PC-9 (cell line): Measurements from ENCODE around the gene ATP13A3. TPM values are rescaled to one million over a fixed set of nuclear protein-coding genes. Genes with fewer than 3 reads are reported as not detected.

Experiments used
- BruUV-seq: library from RNA; stranded (reverse); fragments of 400-500 nt; replicated peaks from 2 replicates; lab custom pipeline; 2021; lab: Mats Ljungman, UMichigan
- CTCF ChIA-PET: fragments of 300-600 bp; sonication (Branson Sonifier 250); formaldehyde crosslinking; loops from one replicate; lab custom pipeline; 2022; ENCODE audit warnings: antibody characterized with exemption; lab: Charles Lee
- POLR2A ChIA-PET: fragments of 300-600 bp; sonication (Branson Sonifier 250); formaldehyde crosslinking; loops from one replicate; lab custom pipeline; 2022; ENCODE audit warnings: antibody characterized with exemption; ENCODE audit not compliant: unreplicated experiment; lab: Charles Lee
- DNase-seq, 2 experiments: peaks; one replicate each; pipeline versions ENCODE4 v3.0.0 to v3.0.0-alpha.2; 2015 to 2022; ENCODE audit warnings: mixed read lengths in 1 of 2
- H2AFZ ChIP-seq: fragments of 200-600 bp; sonication (generic); 2 replicates; pipeline ENCODE4 v1.8.1; 2017; ENCODE audit warnings: antibody characterized with exemption
- H3F3A ChIP-seq: fragments of 200-600 bp; sonication (generic); 2 replicates; pipeline ENCODE4 v1.8.1; 2017; ENCODE audit warnings: antibody characterized with exemption, mild to moderate bottlenecking, low read depth; ENCODE audit not compliant: insufficient read depth
- H3K27ac ChIP-seq: fragments of 200-600 bp; sonication (generic); 2 replicates; pipeline ENCODE4 v1.6.1; 2016; ENCODE audit warnings: mixed run types
- H3K27me3 ChIP-seq: fragments of 200-600 bp; sonication (generic); 2 replicates; pipeline ENCODE4 v1.6.1; 2016; ENCODE audit warnings: low read depth, mixed run types; ENCODE audit not compliant: insufficient read depth
- H3K36me3 ChIP-seq: fragments of 200-600 bp; sonication (generic); 2 replicates; pipeline ENCODE4 v1.6.1; 2016; ENCODE audit warnings: low read depth, mixed run types
- H3K4me1 ChIP-seq: fragments of 200-600 bp; sonication (generic); replicated peaks from 2 replicates; pipeline ENCODE4 v1.6.1; 2016; ENCODE audit warnings: mixed run types; ENCODE audit not compliant: insufficient read depth
- H3K4me2 ChIP-seq: fragments of 200-600 bp; sonication (generic); 2 replicates; pipeline ENCODE4 v1.6.1; 2017; ENCODE audit warnings: mixed run types
- H3K4me3 ChIP-seq: fragments of 200-600 bp; sonication (generic); 2 replicates; pipeline ENCODE4 v1.6.1; 2016; ENCODE audit warnings: mixed run types
- H3K79me2 ChIP-seq: fragments of 200-600 bp; sonication (generic); 2 replicates; pipeline ENCODE4 v1.6.1; 2017; ENCODE audit warnings: low read depth, mixed run types
- H3K9me2 ChIP-seq: fragments of 200-600 bp; sonication (generic); 2 replicates; pipeline ENCODE4 v1.8.1; 2017; ENCODE audit warnings: mild to moderate bottlenecking; ENCODE audit not compliant: insufficient read depth
- H3K9me3 ChIP-seq: fragments of 200-600 bp; sonication (generic); 2 replicates; pipeline ENCODE4 v1.8.1; 2016; ENCODE audit warnings: low read depth; ENCODE audit not compliant: insufficient read depth
- H4K20me1 ChIP-seq: fragments of 200-600 bp; sonication (generic); 2 replicates; pipeline ENCODE4 v1.8.1; 2017; ENCODE audit not compliant: insufficient read depth
- CTCF ChIP-seq: fragments of 200-600 bp; sonication (generic); conservative IDR thresholded peaks from 2 replicates; pipeline ENCODE4 v1.6.1; 2017; ENCODE audit warnings: mixed run types, antibody characterized with exemption, mild to moderate bottlenecking, moderate library complexity
- EZH2 ChIP-seq: fragments of 200-600 bp; sonication (generic); IDR thresholded peaks from 2 replicates; pipeline ENCODE4 v1.8.0; 2017; ENCODE audit warnings: antibody characterized with exemption, low read depth
- intact Hi-C: fragments of 100-400 bp; cut with micrococcal nuclease; formaldehyde crosslinking; loops from one replicate; pipeline ENCODE4 v1.10.0; 2022; ENCODE audit not compliant: unreplicated experiment
- total RNA-seq: library from RNA; stranded (reverse); gene quantifications from 2 replicates; pipeline ENCODE4 v1.2.3, GENCODE V29; 2021

The ATP13A3 gene
- total RNA-seq, 1 experiment from 2014 or later: 242 TPM

- no peak overlapping the region for H3K4me2 ChIP-seq
- H3K4me1 ChIP-seq: no peaks in the 10 kb centered on the region
- H3K27me3 ChIP-seq: no peaks in the 10 kb centered on the region
- CTCF ChIA-PET: no interaction called here
- peaks cover 79% of the 10 kb centered on the region for H3K36me3 ChIP-seq
- no peak overlapping the region for H3K27ac ChIP-seq
- H3K79me2 ChIP-seq: no peaks in the 10 kb centered on the region
- DNase-seq: no peak
- no peak overlapping the region for H2AFZ ChIP-seq
- no peaks in the 10 kb centered on the region for H3K9me2 ChIP-seq
- H3F3A ChIP-seq: peaks cover 78% of the 10 kb centered on the region
- peaks cover 15% of the 10 kb centered on the region; the same call in 1 of the 2 replicates for H4K20me1 ChIP-seq
- no peak overlapping the region for H3K4me3 ChIP-seq
- POLR2A ChIA-PET: no interaction called here
- no TSS peak for BruUV-seq
- no peaks in the 10 kb centered on the region for H3K9me3 ChIP-seq
- intact Hi-C loops: no loop called here
- no peak for TF ChIP-seq EZH2
- no peak for TF ChIP-seq CTCF
Observed at GRCh38 chr3:194431554-194431953, 55.2 kb downstream of the ATP13A3 start.

- Histone ChIP-seq H2AFZ (no peak overlapping the region), H3K27ac (no peak overlapping the region), H4K20me1 (peaks cover 20% of the 10 kb centered on the region; the same call in 1 of the 2 replicates), H3K4me3 (no peak overlapping the region), H3K9me2 (no peaks in the 10 kb centered on the region), H3K79me2 (no peaks in the 10 kb centered on the region), H3K4me2 (no peak overlapping the region), H3K36me3 (peaks cover 71% of the 10 kb centered on the region), H3K27me3 (no peaks in the 10 kb centered on the region), H3K4me1 (no peaks in the 10 kb centered on the region), H3K9me3 (no peaks in the 10 kb centered on the region), H3F3A (peaks cover 83% of the 10 kb centered on the region)
- DNase-seq: no peak
- ChIA-PET POLR2A (no interaction called here), CTCF (no interaction called here)
- intact Hi-C loops: loop anchor here (2.0 to 5.0 kb wide), 2 partner anchors 17 to 37 kb away; no protein-coding TSS in a partner anchor
- BruUV-seq: no TSS peak
- no peak for TF ChIP-seq CTCF
- TF ChIP-seq EZH2: no peak
Observed at GRCh38 chr3:194425399-194425798, 61.4 kb downstream of the ATP13A3 start.

- TF ChIP-seq CTCF (no peak; the same call in 1 of the 2 replicates), EZH2 (no peak)
- intact Hi-C loops: loop anchor here (2.0 to 5.0 kb wide), 2 partner anchors 18 to 37 kb away; no protein-coding TSS in a partner anchor
- Histone ChIP-seq H4K20me1 (peaks cover 25% of the 10 kb centered on the region; the same call in 1 of the 2 replicates), H3K79me2 (no peaks in the 10 kb centered on the region), H3K36me3 (peaks cover 73% of the 10 kb centered on the region), H3K27ac (no peak overlapping the region), H3K9me2 (no peaks in the 10 kb centered on the region), H2AFZ (no peak overlapping the region), H3K27me3 (no peaks in the 10 kb centered on the region), H3K4me3 (no peak overlapping the region), H3K9me3 (no peaks in the 10 kb centered on the region), H3K4me2 (no peak overlapping the region), H3F3A (peaks cover 83% of the 10 kb centered on the region), H3K4me1 (no peaks in the 10 kb centered on the region)
- CTCF ChIA-PET: no interaction called here
- no peak for DNase-seq
- POLR2A ChIA-PET: no interaction called here
- no TSS peak for BruUV-seq
Observed at GRCh38 chr3:194424953-194425352, 61.8 kb downstream of the ATP13A3 start.
